ENCODE data around the gene NRP1. TPM values are rescaled to one million over a fixed set of nuclear protein-coding genes. Genes with fewer than 3 reads are reported as not detected.
A peak's percentile ranks its signal among the peaks of the same experiment; 100 is the strongest.

Gene NRP1
- total and polyA plus RNA-seq, 9 donors, result 39.6 to 134 (median 67.2) TPM

- whole genome bisulfite sequencing, 3 donors, result 46 to 54% (median 51%) methylated on average over 4 of the region's 4 CpGs
- Histone ChIP-seq H3K9me3 (no peaks in the 10 kb centered on the region), H3K36me3 (no peaks in the 10 kb centered on the region), H3K4me3 (no peak overlapping the region), H3K27me3 (peaks cover 3% of the 10 kb centered on the region), H3K4me1 (ENCODE audit: insufficient read depth) (peaks cover 11% of the 10 kb centered on the region), H3K27ac (peak overlapping the region in 1 of 2 donors; percentile 61)
- intact Hi-C loops (cut with DNase I), result loop anchor here in 1 of 4 donors (10.0 kb wide), 1 partner anchor 77 kb away; no protein-coding TSS in a partner anchor
- TF ChIP-seq EP300 (IDR thresholded peaks at IDR 0.05) (no peak), CTCF (IDR thresholded peaks at IDR 0.05) (no peak), POLR2A (IDR thresholded peaks at IDR 0.05) (no peak)
- DNase-seq, result no peak
Measured at GRCh38 chr10:33271969-33272583, 62.4 kb downstream of the NRP1 start.

GRCh38 chr10:33270971-33271370, 63.5 kb downstream of the NRP1 start:
- peaks cover 3% of the 10 kb centered on the region for H3K27me3 ChIP-seq
- H3K9me3 ChIP-seq, result no peaks in the 10 kb centered on the region
- TF ChIP-seq POLR2A (IDR thresholded peaks at IDR 0.05) (no peak), EP300 (IDR thresholded peaks at IDR 0.05) (no peak), CTCF (IDR thresholded peaks at IDR 0.05) (no peak)
- no peak overlapping the region for H3K4me3 ChIP-seq
- no peaks in the 10 kb centered on the region for H3K36me3 ChIP-seq
- 44 to 81% (median 65%) methylated on average over 1 of the region's 1 CpG for WGBS, 3 donors
- H3K27ac ChIP-seq, result no peak overlapping the region
- intact Hi-C loops (cut with DNase I), result loop anchor here in 1 of 4 donors (10.0 kb wide), 1 partner anchor 76 kb away; no protein-coding TSS in a partner anchor
- H3K4me1 ChIP-seq (ENCODE audit: insufficient read depth), result peaks cover 11% of the 10 kb centered on the region
- no peak for DNase-seq

GRCh38 chr10:33267708-33268107, 66.8 kb downstream of the NRP1 start:
- no peaks in the 10 kb centered on the region for H3K9me3 ChIP-seq
- no peak for DNase-seq
- peaks cover 5% of the 10 kb centered on the region for H3K4me1 ChIP-seq (ENCODE audit: insufficient read depth)
- intact Hi-C loops (cut with DNase I), result loop anchor here in 1 of 4 donors (10.0 kb wide), 1 partner anchor 53 kb away; no protein-coding TSS in a partner anchor
- 61 to 69% (median 68%) methylated on average over 5 of the region's 5 CpGs for WGBS, 3 donors
- H3K27ac ChIP-seq, result no peak overlapping the region
- no peak overlapping the region for H3K4me3 ChIP-seq
- peaks cover 3% of the 10 kb centered on the region for H3K27me3 ChIP-seq
- TF ChIP-seq EP300 (IDR thresholded peaks at IDR 0.05) (no peak), POLR2A (IDR thresholded peaks at IDR 0.05) (no peak), CTCF (IDR thresholded peaks at IDR 0.05) (no peak)
- H3K36me3 ChIP-seq, result no peaks in the 10 kb centered on the region

DNA sequence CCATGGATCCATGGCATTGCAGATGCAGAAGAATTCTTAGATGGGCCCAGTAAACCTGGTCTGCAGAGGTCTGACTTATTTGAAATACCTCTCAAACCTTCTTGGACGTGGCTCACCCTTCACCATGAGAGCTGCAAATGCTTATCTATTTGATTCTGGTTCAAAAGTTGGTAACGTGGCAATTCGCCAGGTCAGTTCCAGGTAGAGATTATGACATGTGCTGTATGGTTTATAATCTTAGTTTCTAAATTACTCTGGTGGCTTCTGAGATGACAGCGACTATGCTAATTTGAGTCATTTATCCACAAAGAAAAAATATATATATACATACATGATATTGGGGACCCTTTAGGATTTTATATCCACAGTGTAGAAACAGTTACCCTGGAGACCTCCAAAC, 68.8 kb downstream of the NRP1 start:
- no peak for DNase-seq
- no peak for TF ChIP-seq EP300 (IDR thresholded peaks at IDR 0.05)
- no peak for TF ChIP-seq CTCF (IDR thresholded peaks at IDR 0.05)
- no peak for TF ChIP-seq POLR2A (IDR thresholded peaks at IDR 0.05)
- Histone ChIP-seq H3K4me1 (ENCODE audit: insufficient read depth) (no peaks in the 10 kb centered on the region), H3K9me3 (no peaks in the 10 kb centered on the region), H3K27ac (no peak overlapping the region), H3K27me3 (no peaks in the 10 kb centered on the region), H3K36me3 (no peaks in the 10 kb centered on the region), H3K4me3 (no peak overlapping the region)
- 86 to 90% (median 89%) methylated on average over 4 of the region's 4 CpGs for WGBS, 3 donors
- intact Hi-C loops (cut with DNase I), result loop anchor here in 1 of 4 donors (10.0 kb wide), 1 partner anchor 51 kb away; no protein-coding TSS in a partner anchor
